ENCODE data around the gene MRPL37. TPM values are rescaled to one million over a fixed set of nuclear protein-coding genes. Genes with fewer than 3 reads are reported as not detected.
"Not testable (repeated sequence)": the region's sequence is repeated elsewhere in the genome, so short reads cannot be mapped to it uniquely, and the experiment has no call there.

Gene MRPL37
- polyA plus RNA-seq, 2 of the 4 experiments (the other 2 are of a cell fraction): 16.2 to 68.9 TPM

DNA sequence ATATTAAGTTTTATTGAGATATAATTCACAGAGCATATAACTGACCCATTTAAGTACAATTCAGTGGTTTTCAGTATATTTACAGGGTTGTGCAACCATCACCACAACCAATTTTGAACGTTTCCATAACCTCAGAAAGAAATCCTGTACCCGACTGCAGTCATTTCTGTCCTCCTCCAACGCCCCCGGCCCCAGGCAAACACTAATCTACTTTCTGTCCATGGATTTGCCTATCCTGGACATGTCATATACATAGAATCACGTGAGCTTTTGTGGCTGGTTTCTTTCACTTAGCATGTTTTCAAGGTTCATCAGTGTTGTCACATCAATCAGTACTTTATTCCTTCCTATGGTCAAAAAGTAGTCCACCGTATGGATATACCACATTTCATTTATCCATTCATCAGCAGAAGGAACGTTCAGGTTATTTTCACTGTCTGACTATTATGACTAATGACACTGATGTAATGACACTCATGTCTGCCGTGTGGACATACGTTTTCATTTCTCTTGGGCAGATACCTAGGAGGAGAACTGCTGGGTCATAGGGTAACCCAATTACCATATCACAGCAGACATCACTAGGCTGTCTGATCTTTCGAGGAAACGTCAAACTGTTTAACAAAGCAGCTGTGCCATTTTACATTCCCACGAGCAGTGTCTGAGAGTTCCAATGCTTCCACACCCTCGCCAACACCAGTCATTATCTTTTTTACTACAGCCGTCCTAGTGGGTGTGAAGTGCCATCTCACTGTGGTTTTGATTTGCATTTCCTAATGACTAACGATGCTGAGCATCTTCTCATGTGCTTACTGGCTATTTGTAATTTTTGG lies 30.8 kb downstream of the MRPL37 start:
- no peak for FAIRE-seq
- H3K4me3 ChIP-seq: no peak overlapping the region
- no peak overlapping the region for H3K4me2 ChIP-seq
- ChIA-PET CTCF (interaction anchor here (1.4 kb wide), 1 partner anchor 9 kb away, joined by 3 read pairs; no protein-coding TSS in a partner anchor), POLR2A (no interaction called here)
- WGBS (ENCODE audit: missing lambda C conversion rate): 80% methylated on average over 15 of the region's 15 CpGs
- TF ChIP-seq RAD21 (conservative IDR thresholded peaks at IDR 0.05 in 1 of 2, IDR thresholded peaks at IDR 0.05 in 1 of 2) (no peak), CBX8 (IDR thresholded peaks at IDR 0.05) (no peak), NR3C1 (IDR thresholded peaks at IDR 0.05) (no peak), USF2 (IDR thresholded peaks at IDR 0.05) (no peak), HOXB13 (CRISPR knock-in tag; IDR thresholded peaks at IDR 0.05; ENCODE audit: low read depth) (no peak), RCOR1 (IDR thresholded peaks at IDR 0.05; ENCODE audit: low read depth, low read length) (no peak), PHF8 (IDR thresholded peaks at IDR 0.05; ENCODE audit: borderline replicate concordance, low read depth) (no peak), CBX2 (IDR thresholded peaks at IDR 0.05; ENCODE audit: borderline replicate concordance, low read depth) (no peak), HOXB5 (CRISPR knock-in tag; IDR thresholded peaks at IDR 0.05) (no peak), SMC3 (IDR thresholded peaks at IDR 0.05) (no peak), HOXA7 (CRISPR knock-in tag; IDR thresholded peaks at IDR 0.05) (no peak), MAX (IDR thresholded peaks at IDR 0.05) (no peak), FOSB (CRISPR knock-in tag; IDR thresholded peaks at IDR 0.05) (no peak), FOSL2 (IDR thresholded peaks at IDR 0.05) (no peak), FOSL2 (CRISPR knock-in tag; IDR thresholded peaks at IDR 0.05) (no peak), ZC3H11A (IDR thresholded peaks at IDR 0.05) (no peak)
- TF ChIP-seq, protein P1, sequence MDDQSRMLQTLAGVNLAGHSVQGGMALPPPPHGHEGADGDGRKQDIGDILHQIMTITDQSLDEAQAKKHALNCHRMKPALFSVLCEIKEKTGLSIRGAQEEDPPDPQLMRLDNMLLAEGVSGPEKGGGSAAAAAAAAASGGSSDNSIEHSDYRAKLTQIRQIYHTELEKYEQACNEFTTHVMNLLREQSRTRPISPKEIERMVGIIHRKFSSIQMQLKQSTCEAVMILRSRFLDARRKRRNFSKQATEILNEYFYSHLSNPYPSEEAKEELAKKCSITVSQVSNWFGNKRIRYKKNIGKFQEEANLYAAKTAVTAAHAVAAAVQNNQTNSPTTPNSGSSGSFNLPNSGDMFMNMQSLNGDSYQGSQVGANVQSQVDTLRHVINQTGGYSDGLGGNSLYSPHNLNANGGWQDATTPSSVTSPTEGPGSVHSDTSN (IDR thresholded peaks at IDR 0.05): no peak
- no peaks in the 10 kb centered on the region for H3K9me3 ChIP-seq
- H3K4me1 ChIP-seq: peaks cover 22% of the 10 kb centered on the region; the same call in 1 of the 3 replicates
- ATAC-seq: no peak
- H3K27ac ChIP-seq: no peak overlapping the region
- no peak for DNase-seq (ENCODE audit: low read depth in 1 of 2, low spot score in 1 of 2)

DNA sequence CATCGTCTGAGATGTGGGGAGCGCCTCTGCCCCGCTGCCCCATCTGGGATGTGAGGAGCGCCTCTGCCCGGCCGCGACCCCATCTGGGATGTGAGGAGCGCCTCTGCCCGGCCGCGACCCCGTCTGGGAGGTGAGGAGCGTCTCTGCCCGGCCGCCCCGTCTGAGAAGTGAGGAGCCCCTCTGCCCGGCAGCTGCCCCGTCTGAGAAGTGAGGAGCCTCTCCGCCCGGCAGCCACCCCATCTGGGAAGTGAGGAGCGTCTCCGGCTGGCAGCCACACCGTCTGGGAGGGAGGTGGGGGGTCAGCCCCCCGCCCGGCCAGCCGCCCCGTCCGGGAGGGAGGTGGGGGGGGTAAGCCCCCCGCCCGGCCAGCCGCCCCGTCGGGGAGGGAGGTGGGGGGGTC lies 33.2 kb downstream of the MRPL37 start:
- H3K9me3 ChIP-seq; H3K4me2 ChIP-seq; POLR2A ChIA-PET; H3K4me1 ChIP-seq; H3K27ac ChIP-seq; H3K4me3 ChIP-seq; ATAC-seq; CTCF ChIA-PET; DNase-seq (ENCODE audit: low read depth in 1 of 2, low spot score in 1 of 2); FAIRE-seq: not testable (repeated sequence)
- WGBS (ENCODE audit: missing lambda C conversion rate): no CpG with 5 or more reads among the region's 33 CpGs

DNA sequence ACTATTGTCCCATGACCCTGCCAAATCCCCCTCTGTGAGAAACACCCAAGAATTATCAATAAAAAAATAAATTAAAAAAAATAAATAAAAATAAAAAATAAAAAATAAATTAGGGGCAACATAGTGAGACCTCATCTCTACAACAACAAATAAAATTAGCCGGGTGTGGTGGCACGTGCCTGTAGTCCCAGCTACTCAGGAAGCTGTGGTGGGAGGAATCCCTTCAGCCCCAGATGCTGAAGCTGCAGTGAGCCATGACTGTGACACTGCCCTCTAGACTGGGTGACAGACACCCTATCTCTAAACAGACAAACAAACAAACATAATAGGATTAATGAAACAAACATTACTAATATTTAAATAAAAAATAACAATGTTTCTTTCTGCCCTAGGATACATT lies 34.3 kb downstream of the MRPL37 start:
- FAIRE-seq (no peak), DNase-seq (ENCODE audit: low read depth in 1 of 2, low spot score in 1 of 2) (no peak), ATAC-seq (no peak)
- TF ChIP-seq NR3C1 (IDR thresholded peaks at IDR 0.05) (no peak), HOXB13 (CRISPR knock-in tag; IDR thresholded peaks at IDR 0.05; ENCODE audit: low read depth) (no peak), GATA3 (IDR thresholded peaks at IDR 0.05; ENCODE audit: borderline replicate concordance) (no peak), HDAC2 (IDR thresholded peaks at IDR 0.05) (no peak), FOXS1 (CRISPR knock-in tag; IDR thresholded peaks at IDR 0.05) (no peak), SREBF2 (IDR thresholded peaks at IDR 0.05) (no peak)
- TF ChIP-seq, protein P2, sequence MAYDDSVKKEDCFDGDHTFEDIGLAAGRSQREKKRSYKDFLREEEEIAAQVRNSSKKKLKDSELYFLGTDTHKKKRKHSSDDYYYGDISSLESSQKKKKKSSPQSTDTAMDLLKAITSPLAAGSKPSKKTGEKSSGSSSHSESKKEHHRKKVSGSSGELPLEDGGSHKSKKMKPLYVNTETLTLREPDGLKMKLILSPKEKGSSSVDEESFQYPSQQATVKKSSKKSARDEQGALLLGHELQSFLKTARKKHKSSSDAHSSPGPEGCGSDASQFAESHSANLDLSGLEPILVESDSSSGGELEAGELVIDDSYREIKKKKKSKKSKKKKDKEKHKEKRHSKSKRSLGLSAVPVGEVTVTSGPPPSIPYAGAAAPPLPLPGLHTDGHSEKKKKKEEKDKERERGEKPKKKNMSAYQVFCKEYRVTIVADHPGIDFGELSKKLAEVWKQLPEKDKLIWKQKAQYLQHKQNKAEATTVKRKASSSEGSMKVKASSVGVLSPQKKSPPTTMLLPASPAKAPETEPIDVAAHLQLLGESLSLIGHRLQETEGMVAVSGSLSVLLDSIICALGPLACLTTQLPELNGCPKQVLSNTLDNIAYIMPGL (CRISPR knock-in tag; IDR thresholded peaks at IDR 0.05; ENCODE audit: borderline replicate concordance): no peak
- TF ChIP-seq, protein P3, sequence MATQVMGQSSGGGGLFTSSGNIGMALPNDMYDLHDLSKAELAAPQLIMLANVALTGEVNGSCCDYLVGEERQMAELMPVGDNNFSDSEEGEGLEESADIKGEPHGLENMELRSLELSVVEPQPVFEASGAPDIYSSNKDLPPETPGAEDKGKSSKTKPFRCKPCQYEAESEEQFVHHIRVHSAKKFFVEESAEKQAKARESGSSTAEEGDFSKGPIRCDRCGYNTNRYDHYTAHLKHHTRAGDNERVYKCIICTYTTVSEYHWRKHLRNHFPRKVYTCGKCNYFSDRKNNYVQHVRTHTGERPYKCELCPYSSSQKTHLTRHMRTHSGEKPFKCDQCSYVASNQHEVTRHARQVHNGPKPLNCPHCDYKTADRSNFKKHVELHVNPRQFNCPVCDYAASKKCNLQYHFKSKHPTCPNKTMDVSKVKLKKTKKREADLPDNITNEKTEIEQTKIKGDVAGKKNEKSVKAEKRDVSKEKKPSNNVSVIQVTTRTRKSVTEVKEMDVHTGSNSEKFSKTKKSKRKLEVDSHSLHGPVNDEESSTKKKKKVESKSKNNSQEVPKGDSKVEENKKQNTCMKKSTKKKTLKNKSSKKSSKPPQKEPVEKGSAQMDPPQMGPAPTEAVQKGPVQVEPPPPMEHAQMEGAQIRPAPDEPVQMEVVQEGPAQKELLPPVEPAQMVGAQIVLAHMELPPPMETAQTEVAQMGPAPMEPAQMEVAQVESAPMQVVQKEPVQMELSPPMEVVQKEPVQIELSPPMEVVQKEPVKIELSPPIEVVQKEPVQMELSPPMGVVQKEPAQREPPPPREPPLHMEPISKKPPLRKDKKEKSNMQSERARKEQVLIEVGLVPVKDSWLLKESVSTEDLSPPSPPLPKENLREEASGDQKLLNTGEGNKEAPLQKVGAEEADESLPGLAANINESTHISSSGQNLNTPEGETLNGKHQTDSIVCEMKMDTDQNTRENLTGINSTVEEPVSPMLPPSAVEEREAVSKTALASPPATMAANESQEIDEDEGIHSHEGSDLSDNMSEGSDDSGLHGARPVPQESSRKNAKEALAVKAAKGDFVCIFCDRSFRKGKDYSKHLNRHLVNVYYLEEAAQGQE (IDR thresholded peaks at IDR 0.05): no peak
- 94% methylated on average over 2 of the region's 2 CpGs for WGBS (ENCODE audit: missing lambda C conversion rate)
- Histone ChIP-seq H3K27ac (no peak overlapping the region), H3K4me2 (no peak overlapping the region), H3K4me3 (no peak overlapping the region), H3K4me1 (0 out of 3 replicates have a peak, but pooled peaks cover 5% of the 10 kb centered on the region), H3K9me3 (no peaks in the 10 kb centered on the region)
- ChIA-PET CTCF (no interaction called here), POLR2A (no interaction called here)
